K562 (cell line): ENCODE results near the gene HES4. TPM values are rescaled to one million over a fixed set of nuclear protein-coding genes. Genes with fewer than 3 reads are reported as not detected.

Source experiments
- ATF7 ChIP-seq: fragments of 450-650 bp; IDR thresholded peaks from 2 replicates; pipeline ENCODE4 v1.7.1; 2014; ENCODE audit warnings: mild to moderate bottlenecking, moderate library complexity
- CHD1 ChIP-seq: fragments of 200-600 bp; sonication (generic); IDR thresholded peaks from one replicate; pipeline ENCODE4 v1.6.1; 2012; ENCODE audit warnings: mild to moderate bottlenecking, moderate library complexity, low read length, inconsistent platforms
- CTBP1 ChIP-seq: fragments of 450-650 bp; IDR thresholded peaks from 2 replicates; pipeline ENCODE4 v1.6.1; 2016; ENCODE audit warnings: borderline replicate concordance
- GATAD2B ChIP-seq: fragments of 450-650 bp; IDR thresholded peaks from 2 replicates; pipeline ENCODE4 v1.6.1; 2017; ENCODE audit warnings: mild to moderate bottlenecking, borderline replicate concordance
- KDM5B ChIP-seq: fragments of 200-600 bp; sonication (generic); IDR thresholded peaks from 2 replicates; pipeline ENCODE4 v1.6.1; 2012; ENCODE audit warnings: low read depth, mild to moderate bottlenecking, moderate library complexity, low read length, control low read depth, inconsistent platforms; ENCODE audit not compliant: insufficient replicate concordance
- L3MBTL2 ChIP-seq: fragments of 450-650 bp; IDR thresholded peaks from 2 replicates; pipeline ENCODE4 v1.6.1; 2016; ENCODE audit warnings: mild to moderate bottlenecking, moderate library complexity
- MTA1 ChIP-seq: fragments of 450-650 bp; IDR thresholded peaks from 2 replicates; pipeline ENCODE4 v1.6.1; 2017; ENCODE audit warnings: borderline replicate concordance
- MTA3 ChIP-seq: fragments of 450-650 bp; formaldehyde crosslinking; IDR thresholded peaks from 2 replicates; pipeline ENCODE4 v1.6.1; 2017; ENCODE audit warnings: mild to moderate bottlenecking, borderline replicate concordance
- MYC ChIP-seq, 2 experiments: fragments of 250-450 bp in 1 of 2; sonication (Bioruptor Pico) in 1 of 2; IDR thresholded peaks; 2 replicates each; pipeline versions ENCODE4 v1.5.1 to v1.6.1; 2012 to 2021; ENCODE audit warnings: low read depth in 2 of 2, borderline replicate concordance in 1 of 2, improper control_type of control experiment in 1 of 2, low read length in 1 of 2, mild to moderate bottlenecking in 1 of 2, moderate library complexity in 1 of 2
- POU5F1 ChIP-seq: fragments of 150-350 bp; IDR thresholded peaks from 2 replicates; pipeline ENCODE4 v1.6.1; 2014; ENCODE audit warnings: borderline replicate concordance, low read length, low read depth, mild to moderate bottlenecking; ENCODE audit not compliant: partially characterized antibody
- SAP30 ChIP-seq: fragments of 200-600 bp; sonication (generic); IDR thresholded peaks from 2 replicates; pipeline ENCODE4 v1.6.1; 2012; ENCODE audit warnings: borderline replicate concordance, low read depth, mild to moderate bottlenecking, moderate library complexity, low read length, control low read depth, inconsistent platforms; ENCODE audit not compliant: insufficient read depth, poor library complexity, severe bottlenecking
- SIN3A ChIP-seq, 2 experiments: fragments of 150-350 bp in 1 of 2; IDR thresholded peaks; 2 replicates each; pipeline ENCODE4 v1.6.1; 2011 to 2016; ENCODE audit warnings: borderline replicate concordance in 2 of 2, low read depth in 2 of 2, low read length in 2 of 2, mild to moderate bottlenecking in 2 of 2, moderate library complexity in 2 of 2; ENCODE audit not compliant: control insufficient read depth in 1 of 2
- SIN3B ChIP-seq: fragments of 450-650 bp; IDR thresholded peaks from 2 replicates; pipeline ENCODE4 v1.6.1; 2017; ENCODE audit warnings: low read depth, mild to moderate bottlenecking, moderate library complexity
- TAF1 ChIP-seq: IDR thresholded peaks from 2 replicates; pipeline ENCODE4 v1.6.1; 2011; ENCODE audit warnings: mild to moderate bottlenecking, low read length, moderate library complexity; ENCODE audit not compliant: insufficient read depth, control insufficient read depth, severe bottlenecking; ENCODE audit errors: extremely low read depth
- ZNF263 ChIP-seq: sonication (generic); formaldehyde crosslinking; IDR thresholded peaks from 2 replicates; pipeline ENCODE4 v1.8.0; 2022; ENCODE audit warnings: mild to moderate bottlenecking, missing genetic modification reagents, borderline replicate concordance
- ZNF3 ChIP-seq: fragments of 250-450 bp; sonication (Bioruptor Pico); IDR thresholded peaks from 2 replicates; pipeline ENCODE4 v1.5.0; 2021; ENCODE audit warnings: mild to moderate bottlenecking, moderate library complexity
- ZNF655 ChIP-seq: fragments of 250-450 bp; sonication (Bioruptor Pico); IDR thresholded peaks from 2 replicates; pipeline ENCODE4 v1.5.0; 2021
- polyA plus RNA-seq, 8 experiments: library from polyadenylated mRNA; depleted of rRNA in 4 of 8; stranded (reverse) in 5 of 8; unstranded in 3 of 8; fragments of >200 nt; fragmentation: Nextera tagmentation in 2 of 8; fragmentation: Illumina TruSeq in 1 of 8; extraction: Ambion mirVana in 2 of 8; extraction: Trizol in 1 of 8; gene quantifications; 2 replicates each; pipeline versions ENCODE4 v1.2.1 to v1.2.3, GENCODE V29; 2011 to 2014; ENCODE audit warnings: inconsistent platforms in 1 of 8, missing spikeins in 1 of 8
- total RNA-seq, 7 experiments: library from RNA; depleted of rRNA in 6 of 7; stranded (reverse); fragments of >200 nt in 6 of 7; fragmentation: Illumina TruSeq in 2 of 7; extraction: Trizol in 2 of 7; gene quantifications; 2 replicates each; pipeline versions ENCODE4 v1.2.1 to v1.2.3, GENCODE V29; 2011 to 2021; ENCODE audit warnings: low replicate concordance in 1 of 7
- TF ChIP-seq, protein P1 (sequence below): sonication (generic); formaldehyde crosslinking; IDR thresholded peaks from 2 replicates; pipeline ENCODE4 v1.8.0; 2022; ENCODE audit warnings: mild to moderate bottlenecking, missing genetic modification reagents
- TF ChIP-seq, protein P2 (sequence below): fragments of 200-800 bp; sonication (Bioruptor generic); IDR thresholded peaks from 2 replicates; pipeline ENCODE4 v1.6.1; 2017; ENCODE audit warnings: missing genetic modification characterization, missing compliant biosample characterization

The HES4 gene
- total and polyA plus RNA-seq, 9 of the 15 experiments (the other 6 are each of a cell fraction or from before 2014, with no cell fraction given): 0.21 to 43.7 (median 5.3) TPM; not detected in 2

DNA sequence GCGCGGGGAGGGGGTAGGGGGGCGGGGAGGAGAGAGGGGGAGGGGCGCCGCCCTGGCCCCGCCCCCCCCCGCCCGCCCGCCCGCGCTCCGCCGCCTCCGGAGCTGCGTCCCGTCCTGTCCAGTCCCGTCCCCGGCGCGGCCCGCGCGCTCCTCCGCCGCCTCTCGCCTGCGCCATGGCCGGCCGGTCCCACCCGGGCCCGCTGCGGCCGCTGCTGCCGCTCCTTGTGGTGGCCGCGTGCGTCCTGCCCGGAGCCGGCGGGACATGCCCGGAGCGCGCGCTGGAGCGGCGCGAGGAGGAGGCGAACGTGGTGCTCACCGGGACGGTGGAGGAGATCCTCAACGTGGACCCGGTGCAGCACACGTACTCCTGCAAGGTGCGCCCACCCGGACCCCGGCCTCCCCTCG lies 20.1 kb upstream of the HES4 start, which contains the start of gene AGRN (continued):
- TF ChIP-seq, protein P1, sequence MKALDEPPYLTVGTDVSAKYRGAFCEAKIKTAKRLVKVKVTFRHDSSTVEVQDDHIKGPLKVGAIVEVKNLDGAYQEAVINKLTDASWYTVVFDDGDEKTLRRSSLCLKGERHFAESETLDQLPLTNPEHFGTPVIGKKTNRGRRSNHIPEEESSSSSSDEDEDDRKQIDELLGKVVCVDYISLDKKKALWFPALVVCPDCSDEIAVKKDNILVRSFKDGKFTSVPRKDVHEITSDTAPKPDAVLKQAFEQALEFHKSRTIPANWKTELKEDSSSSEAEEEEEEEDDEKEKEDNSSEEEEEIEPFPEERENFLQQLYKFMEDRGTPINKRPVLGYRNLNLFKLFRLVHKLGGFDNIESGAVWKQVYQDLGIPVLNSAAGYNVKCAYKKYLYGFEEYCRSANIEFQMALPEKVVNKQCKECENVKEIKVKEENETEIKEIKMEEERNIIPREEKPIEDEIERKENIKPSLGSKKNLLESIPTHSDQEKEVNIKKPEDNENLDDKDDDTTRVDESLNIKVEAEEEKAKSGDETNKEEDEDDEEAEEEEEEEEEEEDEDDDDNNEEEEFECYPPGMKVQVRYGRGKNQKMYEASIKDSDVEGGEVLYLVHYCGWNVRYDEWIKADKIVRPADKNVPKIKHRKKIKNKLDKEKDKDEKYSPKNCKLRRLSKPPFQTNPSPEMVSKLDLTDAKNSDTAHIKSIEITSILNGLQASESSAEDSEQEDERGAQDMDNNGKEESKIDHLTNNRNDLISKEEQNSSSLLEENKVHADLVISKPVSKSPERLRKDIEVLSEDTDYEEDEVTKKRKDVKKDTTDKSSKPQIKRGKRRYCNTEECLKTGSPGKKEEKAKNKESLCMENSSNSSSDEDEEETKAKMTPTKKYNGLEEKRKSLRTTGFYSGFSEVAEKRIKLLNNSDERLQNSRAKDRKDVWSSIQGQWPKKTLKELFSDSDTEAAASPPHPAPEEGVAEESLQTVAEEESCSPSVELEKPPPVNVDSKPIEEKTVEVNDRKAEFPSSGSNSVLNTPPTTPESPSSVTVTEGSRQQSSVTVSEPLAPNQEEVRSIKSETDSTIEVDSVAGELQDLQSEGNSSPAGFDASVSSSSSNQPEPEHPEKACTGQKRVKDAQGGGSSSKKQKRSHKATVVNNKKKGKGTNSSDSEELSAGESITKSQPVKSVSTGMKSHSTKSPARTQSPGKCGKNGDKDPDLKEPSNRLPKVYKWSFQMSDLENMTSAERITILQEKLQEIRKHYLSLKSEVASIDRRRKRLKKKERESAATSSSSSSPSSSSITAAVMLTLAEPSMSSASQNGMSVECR (CRISPR knock-in tag): peak; percentile 73; the same call in 1 of the 2 replicates
- TF ChIP-seq CTBP1 (peak; percentile 74; the same call in 1 of the 2 replicates), SIN3A (IDR thresholded peaks at IDR 0.05; ENCODE audit: borderline replicate concordance in 2 of 2, control insufficient read depth in 1 of 2, low read depth in 2 of 2, low read length in 2 of 2) (peak in 1 of 2 experiments; percentile 53; a peak in 2 of 4 replicates), CHD1 (peak; percentile 81), ZNF3 (CRISPR knock-in tag) (no peak), ZNF263 (peak; percentile 85), ZNF655 (CRISPR knock-in tag) (no peak), MYC (IDR thresholded peaks at IDR 0.05; ENCODE audit: low read depth, low read length) (0 out of 2 replicates have a peak, but pooled peaks have one; percentile 27), MYC (CRISPR knock-in tag; IDR thresholded peaks at IDR 0.05; ENCODE audit: borderline replicate concordance, low read depth) (no peak), ATF7 (0 out of 2 replicates have a peak, but pooled peaks have one; percentile 13), SAP30 (peak; percentile 77), L3MBTL2 (peak; percentile 34; the same call in 1 of the 2 replicates), MTA1 (no peak), SIN3B (peak; percentile 43; the same call in 1 of the 2 replicates), TAF1 (peak; percentile 21), MTA3 (0 out of 2 replicates have a peak, but pooled peaks have one; percentile 10), KDM5B (peak; percentile 35), GATAD2B (peak; percentile 67), POU5F1 (no peak)
- TF ChIP-seq, protein P2, sequence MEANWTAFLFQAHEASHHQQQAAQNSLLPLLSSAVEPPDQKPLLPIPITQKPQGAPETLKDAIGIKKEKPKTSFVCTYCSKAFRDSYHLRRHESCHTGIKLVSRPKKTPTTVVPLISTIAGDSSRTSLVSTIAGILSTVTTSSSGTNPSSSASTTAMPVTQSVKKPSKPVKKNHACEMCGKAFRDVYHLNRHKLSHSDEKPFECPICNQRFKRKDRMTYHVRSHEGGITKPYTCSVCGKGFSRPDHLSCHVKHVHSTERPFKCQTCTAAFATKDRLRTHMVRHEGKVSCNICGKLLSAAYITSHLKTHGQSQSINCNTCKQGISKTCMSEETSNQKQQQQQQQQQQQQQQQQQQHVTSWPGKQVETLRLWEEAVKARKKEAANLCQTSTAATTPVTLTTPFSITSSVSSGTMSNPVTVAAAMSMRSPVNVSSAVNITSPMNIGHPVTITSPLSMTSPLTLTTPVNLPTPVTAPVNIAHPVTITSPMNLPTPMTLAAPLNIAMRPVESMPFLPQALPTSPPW (CRISPR knock-in tag): peak; percentile 47
